ENCODE data around the gene FAM78B. TPM values are rescaled to one million over a fixed set of nuclear protein-coding genes. Genes with fewer than 3 reads are reported as not detected.

Gene FAM78B
- total and polyA plus RNA-seq, 2 of the 8 experiments (the other 6 are each of a cell fraction or from before 2014, with no cell fraction given): 2.3 to 3.6 TPM

GRCh38 chr1:166066107-166066506, 100.7 kb downstream of the FAM78B start:
- Histone ChIP-seq H2BK120ac (replicated peaks; ENCODE audit: low read depth, low read length) (no peak overlapping the region), H2AFZ (ENCODE audit: low read length) (no peak overlapping the region), H4K5ac (ENCODE audit: insufficient read length, low read depth, low read length) (no peak overlapping the region), H3K9me3 (ENCODE audit: insufficient read depth in 2 of 2, low read depth in 1 of 2, low read length in 1 of 2) (no peaks in the 10 kb centered on the region), H3K4ac (replicated peaks; ENCODE audit: insufficient read length, low read depth, low read length) (no peak overlapping the region), H3K4me3 (ENCODE audit: extremely low read depth in 1 of 4, insufficient read depth in 2 of 4, low read depth in 3 of 4, low read length in 4 of 4) (no peak overlapping the region), H2AK5ac (ENCODE audit: low read depth, low read length) (no peak overlapping the region), H3K14ac (ENCODE audit: insufficient read length) (no peak overlapping the region), H2BK5ac (ENCODE audit: low read depth, low read length) (no peak overlapping the region), H4K8ac (ENCODE audit: extremely low read depth, insufficient read depth, low read length) (no peak overlapping the region), H3K23ac (ENCODE audit: insufficient read length) (no peak overlapping the region), H2BK12ac (ENCODE audit: low read depth, low read length) (no peak overlapping the region), H4K20me1 (replicated peaks in 1 of 2; ENCODE audit: control insufficient read depth in 1 of 2, insufficient read depth in 2 of 2, low read length in 2 of 2) (no peaks in the 10 kb centered on the region), H3K56ac (replicated peaks; ENCODE audit: insufficient read length, low read depth, low read length) (no peak overlapping the region), H2BK20ac (ENCODE audit: low read length) (no peak overlapping the region), H3K4me1 (replicated peaks in 1 of 4; ENCODE audit: control insufficient read depth in 3 of 4, insufficient read depth in 4 of 4, low read length in 3 of 4) (peaks cover 0 to 2% (median 0%) of the 10 kb centered on the region in 4 experiments; a peak in 1 of 7 replicates), H3K23me2 (ENCODE audit: low read depth, low read length) (no peaks in the 10 kb centered on the region), H3K79me1 (ENCODE audit: low read depth, low read length) (no peaks in the 10 kb centered on the region), H3K4me2 (ENCODE audit: insufficient read depth in 1 of 2, low read depth in 2 of 2, low read length in 2 of 2) (no peak overlapping the region), H3K36me3 (ENCODE audit: control insufficient read depth in 2 of 4, insufficient read depth in 4 of 4, low read length in 3 of 4) (no peaks in the 10 kb centered on the region), H2BK15ac (ENCODE audit: low read length) (no peak overlapping the region), H3K27me3 (replicated peaks in 1 of 4; ENCODE audit: control insufficient read depth in 3 of 4, extremely low read depth in 1 of 4, insufficient read depth in 3 of 4, low read length in 3 of 4) (no peaks in the 10 kb centered on the region), H3K27ac (ENCODE audit: low read depth, low read length) (no peak overlapping the region), H3K18ac (ENCODE audit: extremely low read depth, low read length) (no peak overlapping the region), H3K79me2 (ENCODE audit: control insufficient read depth in 1 of 2, insufficient read depth in 2 of 2, low read length in 2 of 2) (no peaks in the 10 kb centered on the region), H4K91ac (replicated peaks; ENCODE audit: insufficient read length, low read length) (no peak overlapping the region), H3K9ac (replicated peaks in 1 of 4; ENCODE audit: extremely low read depth in 1 of 4, low read depth in 3 of 4, low read length in 3 of 4) (no peak overlapping the region)
- ChIA-PET CTCF (ENCODE audit: partially characterized antibody) (interaction anchor here (1.2 to 2.4 kb wide), 3 partner anchors 15 to 67 kb away, joined by 3 to 7 read pairs (median 5); no protein-coding TSS in a partner anchor), POLR2A (ENCODE audit: partially characterized antibody) (interaction anchor here (0.6 kb wide), 1 partner anchor 81 kb away, joined by 7 read pairs; no protein-coding TSS in a partner anchor)
- FAIRE-seq (no peak), DNase-seq (ENCODE audit: low read depth in 1 of 2, low spot score in 2 of 2) (no peak)
- TF ChIP-seq EP300 (IDR thresholded peaks at IDR 0.05; ENCODE audit: borderline replicate concordance in 1 of 2, low read depth in 2 of 2, low read length in 2 of 2) (no peak), NANOG (IDR thresholded peaks at IDR 0.05; ENCODE audit: insufficient read depth, low read depth, low read length, poor library complexity, severe bottlenecking) (no peak), CEBPB (IDR thresholded peaks at IDR 0.05; ENCODE audit: low read depth, low read length) (no peak), SP1 (IDR thresholded peaks at IDR 0.05; ENCODE audit: low read depth, low read length) (no peak), TAF1 (IDR thresholded peaks at IDR 0.05; ENCODE audit: low read depth, low read length) (no peak)
